SJCRH30 (cell line): ENCODE measurements around the gene ATRNL1. TPM values are rescaled to one million over a fixed set of nuclear protein-coding genes. Genes with fewer than 3 reads are reported as not detected.

Experiments
- DNase-seq, 2 experiments: peaks; one replicate each; pipeline ENCODE4 v3.0.0-alpha.2; 2015 to 2020
- H3K27ac ChIP-seq: fragments of 250-450 bp; sonication (Bioruptor Pico); 2 replicates; pipeline ENCODE4 v1.5.1; 2020; ENCODE audit warnings: mild to moderate bottlenecking, moderate library complexity
- H3K27me3 ChIP-seq: fragments of 250-450 bp; sonication (Bioruptor Pico); 2 replicates; pipeline ENCODE4 v1.5.1; 2020; ENCODE audit warnings: mild to moderate bottlenecking, moderate library complexity
- H3K36me3 ChIP-seq: fragments of 250-450 bp; sonication (Bioruptor Pico); 2 replicates; pipeline ENCODE4 v1.5.1; 2020; ENCODE audit warnings: mild to moderate bottlenecking, moderate library complexity
- H3K4me1 ChIP-seq: fragments of 250-450 bp; sonication (Bioruptor Pico); 2 replicates; pipeline ENCODE4 v1.5.1; 2020; ENCODE audit warnings: mild to moderate bottlenecking, moderate library complexity
- H3K4me3 ChIP-seq: fragments of 250-450 bp; sonication (Bioruptor Pico); 2 replicates; pipeline ENCODE4 v1.5.1; 2020; ENCODE audit warnings: mild to moderate bottlenecking, moderate library complexity
- H3K9me3 ChIP-seq: fragments of 250-450 bp; sonication (Bioruptor Pico); replicated peaks from 2 replicates; pipeline ENCODE4 v1.5.1; 2020; ENCODE audit warnings: mild to moderate bottlenecking, moderate library complexity
- total RNA-seq: library from RNA; depleted of rRNA; stranded (reverse); fragments of >200 nt; shearing (Covaris generic); gene quantifications from 2 replicates; pipeline ENCODE4 v1.2.3, GENCODE V29; 2014; rRNA removed

ATRNL1 gene, protein sequence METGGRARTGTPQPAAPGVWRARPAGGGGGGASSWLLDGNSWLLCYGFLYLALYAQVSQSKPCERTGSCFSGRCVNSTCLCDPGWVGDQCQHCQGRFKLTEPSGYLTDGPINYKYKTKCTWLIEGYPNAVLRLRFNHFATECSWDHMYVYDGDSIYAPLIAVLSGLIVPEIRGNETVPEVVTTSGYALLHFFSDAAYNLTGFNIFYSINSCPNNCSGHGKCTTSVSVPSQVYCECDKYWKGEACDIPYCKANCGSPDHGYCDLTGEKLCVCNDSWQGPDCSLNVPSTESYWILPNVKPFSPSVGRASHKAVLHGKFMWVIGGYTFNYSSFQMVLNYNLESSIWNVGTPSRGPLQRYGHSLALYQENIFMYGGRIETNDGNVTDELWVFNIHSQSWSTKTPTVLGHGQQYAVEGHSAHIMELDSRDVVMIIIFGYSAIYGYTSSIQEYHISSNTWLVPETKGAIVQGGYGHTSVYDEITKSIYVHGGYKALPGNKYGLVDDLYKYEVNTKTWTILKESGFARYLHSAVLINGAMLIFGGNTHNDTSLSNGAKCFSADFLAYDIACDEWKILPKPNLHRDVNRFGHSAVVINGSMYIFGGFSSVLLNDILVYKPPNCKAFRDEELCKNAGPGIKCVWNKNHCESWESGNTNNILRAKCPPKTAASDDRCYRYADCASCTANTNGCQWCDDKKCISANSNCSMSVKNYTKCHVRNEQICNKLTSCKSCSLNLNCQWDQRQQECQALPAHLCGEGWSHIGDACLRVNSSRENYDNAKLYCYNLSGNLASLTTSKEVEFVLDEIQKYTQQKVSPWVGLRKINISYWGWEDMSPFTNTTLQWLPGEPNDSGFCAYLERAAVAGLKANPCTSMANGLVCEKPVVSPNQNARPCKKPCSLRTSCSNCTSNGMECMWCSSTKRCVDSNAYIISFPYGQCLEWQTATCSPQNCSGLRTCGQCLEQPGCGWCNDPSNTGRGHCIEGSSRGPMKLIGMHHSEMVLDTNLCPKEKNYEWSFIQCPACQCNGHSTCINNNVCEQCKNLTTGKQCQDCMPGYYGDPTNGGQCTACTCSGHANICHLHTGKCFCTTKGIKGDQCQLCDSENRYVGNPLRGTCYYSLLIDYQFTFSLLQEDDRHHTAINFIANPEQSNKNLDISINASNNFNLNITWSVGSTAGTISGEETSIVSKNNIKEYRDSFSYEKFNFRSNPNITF (N-terminal part only)
- 23.1 and 26.3 TPM in 2 replicates for total RNA-seq

DNA sequence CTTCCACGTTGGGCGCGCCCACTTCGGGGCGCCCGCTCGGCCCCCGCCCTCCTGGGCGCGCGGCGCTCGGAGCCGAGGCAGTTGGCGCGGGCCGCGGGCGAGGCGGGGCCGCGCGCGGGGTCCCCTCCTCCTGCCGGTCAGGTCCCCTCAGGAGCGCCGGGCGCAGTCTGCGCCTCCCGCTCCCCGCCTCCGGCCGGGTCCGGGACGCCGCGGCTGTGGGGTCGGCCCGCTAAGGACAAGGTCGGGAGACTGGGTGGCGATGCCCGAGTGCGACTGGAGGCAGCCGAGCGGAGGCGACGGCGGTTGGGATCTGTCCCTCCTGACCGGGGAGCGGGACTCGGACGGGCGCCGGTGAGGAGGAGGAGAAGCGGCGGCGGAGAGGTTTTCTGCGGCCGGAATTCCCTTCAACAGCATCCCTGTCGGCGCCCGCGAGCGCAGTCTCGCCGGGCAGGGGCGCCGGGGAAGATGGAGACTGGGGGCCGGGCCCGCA lies at the start of gene ATRNL1:
Gene ATRNL1, plus strand, starts transcription at position 80 of the 490 bp plus-strand sequence. Its CDS starts 386 bp downstream, at position 466.
- H3K4me3 ChIP-seq: peak within 1 kb of the TSS; percentile 93
- peak within 1 kb of the TSS; percentile 58 for H3K27ac ChIP-seq
- H3K27me3 ChIP-seq: no peaks in the 10 kb centered on the region
- peaks cover 6% of the 10 kb centered on the region; the same call in 1 of the 2 replicates for H3K4me1 ChIP-seq
- no peaks in the 10 kb centered on the region for H3K9me3 ChIP-seq
- no peaks in the 10 kb centered on the region for H3K36me3 ChIP-seq
- DNase-seq: peak; percentile 63 to 71

GRCh38 chr10:115043719-115044118 lies 49.4 kb upstream of the ATRNL1 start:
- Histone ChIP-seq H3K36me3 (no peaks in the 10 kb centered on the region), H3K4me3 (no peak overlapping the region), H3K4me1 (no peaks in the 10 kb centered on the region), H3K27ac (no peak overlapping the region), H3K9me3 (no peaks in the 10 kb centered on the region), H3K27me3 (no peaks in the 10 kb centered on the region)
- no peak for DNase-seq

DNA sequence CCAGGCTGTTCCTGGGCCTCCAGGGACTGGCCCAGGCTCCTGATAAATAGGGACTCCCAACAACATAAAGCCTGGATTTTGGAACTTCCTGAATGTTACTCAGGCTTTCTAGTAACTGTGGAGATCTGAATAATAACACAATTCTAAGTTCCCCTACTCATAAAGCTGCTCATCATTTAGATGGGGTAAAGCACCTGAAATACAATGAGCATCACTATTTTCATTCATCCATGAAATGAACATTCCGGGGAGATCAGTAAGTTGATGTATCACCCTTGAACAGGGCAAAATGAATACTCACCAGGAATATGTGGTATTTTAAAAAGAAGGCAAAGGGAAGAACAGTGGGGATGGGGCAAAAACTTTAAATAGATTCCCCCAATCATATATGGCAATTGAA lies 48.3 kb upstream of the ATRNL1 start:
- peaks cover 8% of the 10 kb centered on the region; the same call in 1 of the 2 replicates for H3K4me1 ChIP-seq
- H3K27ac ChIP-seq: no peak overlapping the region
- no peaks in the 10 kb centered on the region for H3K27me3 ChIP-seq
- H3K36me3 ChIP-seq: no peaks in the 10 kb centered on the region
- H3K4me3 ChIP-seq: no peak overlapping the region
- H3K9me3 ChIP-seq: no peaks in the 10 kb centered on the region
- DNase-seq: no peak

- no peak for DNase-seq
- H3K4me1 ChIP-seq: peaks cover 8% of the 10 kb centered on the region; the same call in 1 of the 2 replicates
- no peak overlapping the region for H3K27ac ChIP-seq
- no peak overlapping the region for H3K4me3 ChIP-seq
- H3K36me3 ChIP-seq: no peaks in the 10 kb centered on the region
- no peaks in the 10 kb centered on the region for H3K9me3 ChIP-seq
- no peaks in the 10 kb centered on the region for H3K27me3 ChIP-seq
Observed at GRCh38 chr10:115045499-115045898, 47.7 kb upstream of the ATRNL1 start.

DNA sequence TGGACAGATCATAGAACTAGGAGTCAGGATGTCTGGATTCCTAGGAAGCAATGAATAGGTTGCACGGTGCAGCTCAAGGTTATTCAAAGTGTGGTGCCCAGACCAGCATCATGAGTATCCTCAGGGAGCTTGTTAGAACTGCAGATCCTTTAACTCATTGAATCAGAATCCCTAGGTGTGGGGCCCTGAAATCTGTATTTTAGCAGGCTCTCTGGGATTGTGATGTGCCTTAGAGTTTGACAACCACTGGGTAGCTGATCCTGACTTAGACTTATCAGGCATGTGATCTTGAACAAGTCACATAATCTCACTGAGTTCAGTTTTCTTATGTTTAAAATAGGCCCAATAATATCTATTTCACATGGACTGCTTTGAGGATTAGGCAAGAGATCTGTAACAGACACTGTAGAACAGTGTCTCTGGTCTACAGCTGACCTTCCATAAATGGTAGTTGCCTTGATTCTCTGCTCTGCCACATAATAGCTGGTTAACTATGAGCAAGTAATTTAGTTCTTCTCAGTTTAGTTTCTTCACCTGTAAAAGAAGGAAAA lies 46.4 kb upstream of the ATRNL1 start:
- Histone ChIP-seq H3K4me1 (peaks cover 8% of the 10 kb centered on the region; the same call in 1 of the 2 replicates), H3K27ac (no peak overlapping the region), H3K36me3 (no peaks in the 10 kb centered on the region), H3K4me3 (no peak overlapping the region), H3K9me3 (no peaks in the 10 kb centered on the region), H3K27me3 (no peaks in the 10 kb centered on the region)
- no peak for DNase-seq

- Histone ChIP-seq H3K27ac (no peak overlapping the region), H3K36me3 (no peaks in the 10 kb centered on the region), H3K9me3 (no peaks in the 10 kb centered on the region), H3K4me3 (no peak overlapping the region), H3K4me1 (peaks cover 8% of the 10 kb centered on the region; the same call in 1 of the 2 replicates), H3K27me3 (no peaks in the 10 kb centered on the region)
- DNase-seq: no peak
Observed at GRCh38 chr10:115047705-115048104, 45.5 kb upstream of the ATRNL1 start.

- no peak for DNase-seq
- peaks cover 8% of the 10 kb centered on the region; the same call in 1 of the 2 replicates for H3K4me1 ChIP-seq
Observed at GRCh38 chr10:115049318-115049717, 43.8 kb upstream of the ATRNL1 start.

DNA sequence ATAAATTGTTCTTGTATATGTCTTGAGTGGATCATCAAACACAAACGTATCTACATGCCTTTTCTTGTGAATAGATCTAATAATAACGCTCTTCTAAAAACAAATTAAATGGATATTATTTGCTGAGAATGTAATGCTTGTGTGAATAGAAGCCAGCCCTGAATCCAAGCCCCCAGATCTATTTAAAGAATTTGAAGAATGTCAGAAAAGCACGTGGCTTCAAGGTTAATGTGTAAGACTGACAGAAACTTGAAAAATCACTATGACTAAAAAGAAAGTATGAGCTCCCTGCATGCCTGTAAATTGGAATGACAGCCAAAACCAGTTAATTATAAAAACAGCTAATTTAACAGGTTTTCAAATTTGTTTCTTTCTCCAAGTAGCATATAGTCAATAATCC lies 43.2 kb upstream of the ATRNL1 start:
- Histone ChIP-seq H3K27me3 (no peaks in the 10 kb centered on the region), H3K9me3 (no peaks in the 10 kb centered on the region), H3K4me1 (peaks cover 8% of the 10 kb centered on the region; the same call in 1 of the 2 replicates), H3K36me3 (no peaks in the 10 kb centered on the region), H3K4me3 (no peak overlapping the region), H3K27ac (no peak overlapping the region)
- DNase-seq: no peak

More at GRCh38 chr10:115049318-115049717, 43.8 kb upstream of the ATRNL1 start:
- Histone ChIP-seq H3K9me3 (no peaks in the 10 kb centered on the region), H3K4me3 (no peak overlapping the region), H3K36me3 (no peaks in the 10 kb centered on the region), H3K27ac (no peak overlapping the region), H3K27me3 (no peaks in the 10 kb centered on the region)

DNA sequence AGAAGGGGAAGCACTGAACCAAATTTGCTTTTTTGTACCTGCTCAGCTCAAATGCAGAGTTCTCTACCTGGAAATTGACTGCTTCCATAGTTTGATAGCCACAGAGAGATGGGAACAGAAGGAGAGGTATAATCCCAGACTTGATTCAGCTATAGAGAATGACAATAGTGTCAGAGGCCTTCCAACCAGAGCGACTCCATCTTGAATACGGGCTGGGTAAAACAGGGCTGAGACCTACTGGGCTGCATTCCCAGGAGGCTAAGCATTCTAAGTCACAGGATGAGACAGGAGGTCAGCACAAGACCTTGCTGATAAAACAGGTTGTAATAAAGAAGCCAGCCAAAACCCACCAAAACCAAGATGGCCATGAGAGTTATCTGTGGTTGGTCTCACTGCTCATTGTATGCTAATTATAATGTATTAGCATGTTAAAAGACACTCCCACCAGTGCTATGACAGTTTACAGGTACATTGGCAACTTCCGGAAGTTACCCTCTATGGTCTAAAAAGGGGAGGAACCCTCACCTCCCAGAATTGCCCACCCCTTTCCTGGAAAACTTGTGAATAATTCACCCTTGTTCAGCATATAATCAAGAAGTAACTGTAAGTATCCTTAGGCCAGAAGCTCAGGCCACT lies 42.7 kb upstream of the ATRNL1 start:
- H3K36me3 ChIP-seq: no peaks in the 10 kb centered on the region

DNA sequence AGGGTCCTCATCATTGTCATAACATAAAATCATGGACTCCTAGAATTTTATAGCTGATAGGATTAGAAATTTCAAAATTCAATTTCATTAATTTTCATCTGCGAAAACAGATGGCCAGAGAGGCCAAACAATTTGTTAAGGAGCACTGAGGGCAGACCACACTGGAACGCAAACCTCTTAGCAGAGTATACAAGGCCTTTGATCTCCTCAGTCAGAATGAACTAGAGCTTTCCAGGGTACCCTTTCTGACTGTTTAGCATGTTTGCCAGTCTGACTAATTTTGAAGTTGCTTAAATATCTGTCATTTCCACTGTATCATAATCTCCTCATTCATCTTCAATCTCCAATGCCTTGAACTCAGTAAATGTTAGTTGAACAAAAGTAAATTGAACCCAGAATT lies 41.9 kb upstream of the ATRNL1 start:
- H3K4me1 ChIP-seq: peaks cover 8% of the 10 kb centered on the region; the same call in 1 of the 2 replicates
- H3K4me3 ChIP-seq: no peak overlapping the region
- no peak overlapping the region for H3K27ac ChIP-seq
- H3K27me3 ChIP-seq: no peaks in the 10 kb centered on the region
- H3K9me3 ChIP-seq: no peaks in the 10 kb centered on the region
- DNase-seq: no peak
- no peaks in the 10 kb centered on the region for H3K36me3 ChIP-seq

More for the DNA sequence above, 42.7 kb upstream of the ATRNL1 start:
- H3K4me1 ChIP-seq: peaks cover 8% of the 10 kb centered on the region; the same call in 1 of the 2 replicates
- no peaks in the 10 kb centered on the region for H3K27me3 ChIP-seq
- H3K27ac ChIP-seq: no peak overlapping the region
- no peak overlapping the region for H3K4me3 ChIP-seq
- H3K9me3 ChIP-seq: no peaks in the 10 kb centered on the region
- no peak for DNase-seq

- Histone ChIP-seq H3K4me3 (no peak overlapping the region), H3K27ac (no peak overlapping the region), H3K27me3 (no peaks in the 10 kb centered on the region), H3K4me1 (peaks cover 8% of the 10 kb centered on the region; the same call in 1 of the 2 replicates), H3K36me3 (no peaks in the 10 kb centered on the region), H3K9me3 (no peaks in the 10 kb centered on the region)
- no peak for DNase-seq
Observed at GRCh38 chr10:115052226-115052625, 40.9 kb upstream of the ATRNL1 start.

- no peaks in the 10 kb centered on the region for H3K9me3 ChIP-seq
- H3K27me3 ChIP-seq: no peaks in the 10 kb centered on the region
Observed at GRCh38 chr10:115052728-115053127, 40.4 kb upstream of the ATRNL1 start.

DNA sequence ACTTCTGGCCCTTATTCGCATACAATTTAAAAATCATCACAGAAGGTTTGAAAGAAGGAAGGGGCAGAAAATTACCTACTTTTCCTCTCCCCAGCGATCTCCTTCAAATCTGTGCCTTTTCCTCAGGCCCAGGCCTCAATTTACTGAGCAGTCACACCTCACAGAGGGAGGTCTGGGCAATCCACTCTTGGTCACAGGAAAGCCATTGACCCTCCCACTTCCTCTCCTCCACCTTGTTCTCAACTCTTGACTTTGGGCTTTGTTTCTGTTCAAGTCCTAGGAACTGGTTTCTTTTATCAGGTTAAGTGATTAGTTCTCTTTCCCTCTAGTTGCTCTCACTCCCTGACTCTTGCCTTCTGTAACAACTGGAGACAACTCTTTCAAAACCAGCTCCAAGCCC lies 37.0 kb upstream of the ATRNL1 start:
- H3K36me3 ChIP-seq: no peaks in the 10 kb centered on the region
- no peak overlapping the region for H3K27ac ChIP-seq

More at GRCh38 chr10:115052728-115053127, 40.4 kb upstream of the ATRNL1 start:
- Histone ChIP-seq H3K27ac (no peak overlapping the region), H3K4me3 (no peak overlapping the region), H3K4me1 (peaks cover 8% of the 10 kb centered on the region; the same call in 1 of the 2 replicates), H3K36me3 (no peaks in the 10 kb centered on the region)
- no peak for DNase-seq

More for the DNA sequence above, 37.0 kb upstream of the ATRNL1 start:
- no peak overlapping the region for H3K4me3 ChIP-seq
- no peaks in the 10 kb centered on the region for H3K27me3 ChIP-seq
- no peak for DNase-seq
- H3K9me3 ChIP-seq: no peaks in the 10 kb centered on the region
- no peaks in the 10 kb centered on the region for H3K4me1 ChIP-seq
